H9 (cell line): ENCODE data around the gene ANKRD13B. TPM values are rescaled to one million over a fixed set of nuclear protein-coding genes. Genes with fewer than 3 reads are reported as not detected.

Experiments used
- DNase-seq: peaks from one replicate; pipeline ENCODE4 v3.0.0-alpha.2; 2017
- H2AFZ ChIP-seq: one replicate; pipeline ENCODE4 v1.6.1; 2013; ENCODE audit warnings: mild to moderate bottlenecking, low read length, control low read depth, moderate library complexity
- H2AK5ac ChIP-seq: 2 replicates; pipeline ENCODE4 v1.6.1; 2013; ENCODE audit warnings: low read length, control low read depth, mixed read lengths; ENCODE audit not compliant: insufficient read length
- H2BK120ac ChIP-seq: one replicate; pipeline ENCODE4 v1.6.1; 2013; ENCODE audit warnings: low read depth, mild to moderate bottlenecking, low read length, control low read depth, inconsistent platforms; ENCODE audit not compliant: poor library complexity, severe bottlenecking
- H2BK12ac ChIP-seq: 2 replicates; pipeline ENCODE4 v1.6.1; 2013; ENCODE audit warnings: low read length, control low read depth, mixed read lengths, low read depth; ENCODE audit not compliant: insufficient read length
- H2BK15ac ChIP-seq: 2 replicates; pipeline ENCODE4 v1.6.1; 2013; ENCODE audit warnings: low read depth, low read length, control low read depth
- H2BK20ac ChIP-seq: one replicate; pipeline ENCODE4 v1.6.1; 2013; ENCODE audit warnings: low read depth, mild to moderate bottlenecking, low read length, control low read depth, inconsistent platforms; ENCODE audit not compliant: poor library complexity, severe bottlenecking
- H2BK5ac ChIP-seq: 2 replicates; pipeline ENCODE4 v1.6.1; 2013; ENCODE audit warnings: low read length, control low read depth, mixed read lengths; ENCODE audit not compliant: insufficient read length
- H3K14ac ChIP-seq: 2 replicates; pipeline ENCODE4 v1.6.1; 2013; ENCODE audit warnings: low read length, control low read depth; ENCODE audit not compliant: insufficient read depth
- H3K18ac ChIP-seq: 2 replicates; pipeline ENCODE4 v1.6.1; 2013; ENCODE audit warnings: low read depth, mild to moderate bottlenecking, mixed read lengths, low read length, control low read depth; ENCODE audit not compliant: insufficient read length
- H3K23ac ChIP-seq: 2 replicates; pipeline ENCODE4 v1.6.1; 2013; ENCODE audit warnings: low read length, control low read depth, mixed read lengths, low read depth; ENCODE audit not compliant: insufficient read length
- H3K23me2 ChIP-seq: 2 replicates; pipeline ENCODE4 v1.6.1; 2013; ENCODE audit warnings: low read depth, mild to moderate bottlenecking, mixed read lengths, low read length, control low read depth; ENCODE audit not compliant: insufficient read length, poor library complexity, severe bottlenecking
- H3K27ac ChIP-seq: 2 replicates; pipeline ENCODE4 v1.5.1; 2013; ENCODE audit warnings: low read length, control low read depth, mixed read lengths, low read depth; ENCODE audit not compliant: insufficient read length
- H3K27me3 ChIP-seq: 2 replicates; pipeline ENCODE4 v1.6.1; 2013; ENCODE audit warnings: low read length, control low read depth, inconsistent platforms; ENCODE audit not compliant: insufficient read depth
- H3K4ac ChIP-seq: 2 replicates; pipeline ENCODE4 v1.6.1; 2013; ENCODE audit warnings: low read depth, mild to moderate bottlenecking, control low read depth, inconsistent platforms, low read length, moderate library complexity
- H3K4me1 ChIP-seq: 2 replicates; pipeline ENCODE4 v1.6.1; 2013; ENCODE audit warnings: low read length, control low read depth, inconsistent platforms; ENCODE audit not compliant: insufficient read depth
- H3K4me2 ChIP-seq: 2 replicates; pipeline ENCODE4 v1.6.1; 2013; ENCODE audit warnings: low read length, control low read depth, mixed read lengths; ENCODE audit not compliant: insufficient read length, insufficient read depth
- H3K56ac ChIP-seq: 2 replicates; pipeline ENCODE4 v1.6.1; 2013; ENCODE audit warnings: low read depth, mild to moderate bottlenecking, mixed read lengths, low read length, control low read depth; ENCODE audit not compliant: insufficient read length
- H3K79me1 ChIP-seq: 2 replicates; pipeline ENCODE4 v1.6.1; 2013; ENCODE audit warnings: low read depth, mild to moderate bottlenecking, moderate library complexity, low read length, control low read depth, inconsistent platforms; ENCODE audit not compliant: insufficient read depth, poor library complexity, severe bottlenecking
- H3K79me2 ChIP-seq: 2 replicates; pipeline ENCODE4 v1.6.1; 2013; ENCODE audit warnings: low read length, control low read depth, inconsistent platforms; ENCODE audit not compliant: insufficient read depth
- H3K9ac ChIP-seq: 2 replicates; pipeline ENCODE4 v1.6.1; 2013; ENCODE audit warnings: low read length, control low read depth, mixed read lengths; ENCODE audit not compliant: insufficient read length; ENCODE audit errors: extremely low read depth
- H3K9me3 ChIP-seq: one replicate; pipeline ENCODE4 v1.6.1; 2013; ENCODE audit warnings: low read depth, low read length, inconsistent platforms; ENCODE audit not compliant: control insufficient read depth
- H3T11ph ChIP-seq: one replicate; pipeline ENCODE4 v1.6.1; 2013; ENCODE audit warnings: mild to moderate bottlenecking, low read length, control low read depth, inconsistent platforms
- H4K20me1 ChIP-seq: one replicate; pipeline ENCODE4 v1.6.1; 2013; ENCODE audit not compliant: control insufficient read depth, insufficient read length, insufficient read depth
- H4K5ac ChIP-seq: 2 replicates; pipeline ENCODE4 v1.6.1; 2013; ENCODE audit warnings: low read depth, mild to moderate bottlenecking, mixed read lengths, low read length, control low read depth; ENCODE audit not compliant: insufficient read length
- H4K8ac ChIP-seq: replicated peaks from 2 replicates; pipeline ENCODE4 v1.6.1; 2013; ENCODE audit warnings: low read length, control low read depth, mixed read lengths, low read depth; ENCODE audit not compliant: insufficient read length
- H4K91ac ChIP-seq: 2 replicates; pipeline ENCODE4 v1.6.1; 2013; ENCODE audit warnings: low read depth, mild to moderate bottlenecking, moderate library complexity, mixed read lengths, low read length, control low read depth; ENCODE audit not compliant: insufficient read length
- H3K27ac Mint-ChIP-seq, 3 experiments: 2 replicates in 2 of 3; 3 replicates in 1 of 3; pipeline ENCODE4 v1.8.0; 2020 to 2021; ENCODE audit warnings: mixed read lengths in 3 of 3, mild to moderate bottlenecking in 1 of 3, moderate library complexity in 1 of 3
- H3K27me3 Mint-ChIP-seq: 2 replicates; pipeline ENCODE4 v1.8.0; 2021; ENCODE audit warnings: low read depth, mild to moderate bottlenecking, moderate library complexity, mixed read lengths
- H3K36me3 Mint-ChIP-seq, 3 experiments: 2 replicates in 2 of 3; 3 replicates in 1 of 3; pipeline ENCODE4 v1.8.0; 2020 to 2021; ENCODE audit warnings: low read depth in 3 of 3, mixed read lengths in 3 of 3; ENCODE audit not compliant: insufficient read depth in 1 of 3
- H3K4me1 Mint-ChIP-seq, 2 experiments: 2 replicates each; pipeline ENCODE4 v1.8.0; 2020; ENCODE audit warnings: mixed read lengths in 2 of 2
- H3K4me3 Mint-ChIP-seq, 2 experiments: 2 replicates in 1 of 2; 3 replicates in 1 of 2; pipeline ENCODE4 v1.8.0; 2020 to 2021; ENCODE audit warnings: mild to moderate bottlenecking in 2 of 2, mixed read lengths in 2 of 2, moderate library complexity in 1 of 2
- H3K9me3 Mint-ChIP-seq, 2 experiments: 2 replicates in 1 of 2; 3 replicates in 1 of 2; pipeline ENCODE4 v1.8.0; 2020; ENCODE audit warnings: mild to moderate bottlenecking in 2 of 2, mixed read lengths in 2 of 2, moderate library complexity in 1 of 2
- WGBS: extraction: QIAGEN DNeasy Blood & Tissue Kit; methylation state at CpG from one replicate; pipeline ENCODE4 v1.1.7; 2013; ENCODE audit warnings: missing lambda C conversion rate, low lambda C conversion rate, mixed read lengths; ENCODE audit not compliant: insufficient read length; ENCODE audit errors: extremely low coverage; 5-methylcytosine and 5-hydroxymethylcytosine counted together
- total RNA-seq: library from RNA; stranded (reverse); gene quantifications from 2 replicates; pipeline ENCODE4 v1.2.1, GENCODE V29; 2021
- TF ChIP-seq, protein P1 (sequence below): fragments of 200-600 bp; sonication (generic); conservative IDR thresholded peaks from 3 replicates; pipeline ENCODE4 v1.8.0; 2021; ENCODE audit warnings: antibody characterized with exemption, mild to moderate bottlenecking

Gene ANKRD13B
- total RNA-seq, 1 experiment from 2014 or later, result 24.2 TPM

DNA sequence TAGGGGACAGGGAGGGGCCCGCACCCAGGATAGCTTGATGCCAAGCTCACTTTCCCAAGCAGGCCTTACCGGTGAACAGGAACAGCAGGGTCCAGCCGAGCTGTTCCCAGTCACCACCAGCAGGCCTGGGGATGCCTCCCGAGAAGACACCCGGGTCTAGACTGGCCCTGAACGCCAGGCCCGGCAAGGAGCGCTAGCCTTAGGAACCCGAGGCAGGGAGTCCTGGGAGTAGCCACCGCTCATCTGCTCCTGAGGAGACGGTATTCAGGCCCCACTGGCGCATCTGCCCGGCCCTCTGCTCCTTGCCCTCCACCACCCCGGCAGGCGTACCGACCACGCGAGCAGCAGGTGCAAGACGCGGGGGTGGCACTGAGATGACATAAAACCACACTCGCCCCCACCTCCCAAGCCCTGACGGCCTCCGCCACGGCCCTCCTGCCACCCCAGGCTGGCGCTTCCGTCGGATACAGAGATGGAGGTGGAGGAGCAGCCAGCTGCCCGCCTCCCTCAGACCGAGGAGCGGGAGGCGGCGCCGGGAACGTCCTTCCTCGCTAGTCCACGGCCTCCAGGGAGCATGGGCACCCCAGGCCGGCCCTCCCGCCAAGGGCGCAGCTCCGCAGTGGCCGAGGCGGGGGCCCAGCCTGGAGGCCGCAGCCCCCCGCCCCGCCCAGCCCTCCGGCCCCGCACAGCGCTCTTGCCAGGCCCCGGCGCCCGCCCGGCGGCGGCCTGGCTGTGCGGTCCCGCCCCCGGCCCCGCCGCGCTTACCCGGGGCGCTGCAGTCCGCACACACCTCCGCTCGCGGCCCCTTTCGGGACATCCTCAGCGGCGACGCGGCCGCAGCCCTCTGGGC lies 4.1 kb upstream of the ANKRD13B start:
- H2BK5ac ChIP-seq, result no peak overlapping the region
- no peak overlapping the region for H4K91ac ChIP-seq
- no CpG with 5 or more reads among the region's 72 CpGs for WGBS
- H4K5ac ChIP-seq, result no peak overlapping the region
- H3K9ac ChIP-seq, result peak overlapping the region; percentile 0
- peak overlapping the region; percentile 78 to 87 for H3K4me3 Mint-ChIP-seq
- peaks cover 4% of the 10 kb centered on the region for H3K79me1 ChIP-seq
- DNase-seq, result no peak
- no peak overlapping the region for H3K18ac ChIP-seq
- no peaks in the 10 kb centered on the region for H3K9me3 Mint-ChIP-seq
- H3K4me1 Mint-ChIP-seq, result peaks cover 52 to 66% of the 10 kb centered on the region in 2 experiments
- H3K23me2 ChIP-seq, result peaks cover 35% of the 10 kb centered on the region
- no peak overlapping the region for H2BK20ac ChIP-seq
- H4K8ac ChIP-seq, result no peak overlapping the region
- H2AFZ ChIP-seq, result no peak overlapping the region
- H3K79me2 ChIP-seq, result peaks cover 23% of the 10 kb centered on the region; the same call in 1 of the 2 replicates
- H3K27me3 Mint-ChIP-seq, result peaks cover 3% of the 10 kb centered on the region; the same call in 1 of the 2 replicates
- H3K9me3 ChIP-seq, result no peaks in the 10 kb centered on the region
- peaks cover 15% of the 10 kb centered on the region; the same call in 1 of the 2 replicates for H3K4me1 ChIP-seq
- no peaks in the 10 kb centered on the region for H4K20me1 ChIP-seq
- no peak overlapping the region for H3K27ac Mint-ChIP-seq
- H2BK12ac ChIP-seq, result no peak overlapping the region
- no peak overlapping the region for H3K4ac ChIP-seq
- no peak overlapping the region for H2BK120ac ChIP-seq
- H3K4me2 ChIP-seq, result peak overlapping the region; percentile 76
- H3K27ac ChIP-seq, result no peak overlapping the region
- no peak overlapping the region for H3K23ac ChIP-seq
- no peak overlapping the region for H3K14ac ChIP-seq
- no peak overlapping the region for H2BK15ac ChIP-seq
- TF ChIP-seq, protein P1, sequence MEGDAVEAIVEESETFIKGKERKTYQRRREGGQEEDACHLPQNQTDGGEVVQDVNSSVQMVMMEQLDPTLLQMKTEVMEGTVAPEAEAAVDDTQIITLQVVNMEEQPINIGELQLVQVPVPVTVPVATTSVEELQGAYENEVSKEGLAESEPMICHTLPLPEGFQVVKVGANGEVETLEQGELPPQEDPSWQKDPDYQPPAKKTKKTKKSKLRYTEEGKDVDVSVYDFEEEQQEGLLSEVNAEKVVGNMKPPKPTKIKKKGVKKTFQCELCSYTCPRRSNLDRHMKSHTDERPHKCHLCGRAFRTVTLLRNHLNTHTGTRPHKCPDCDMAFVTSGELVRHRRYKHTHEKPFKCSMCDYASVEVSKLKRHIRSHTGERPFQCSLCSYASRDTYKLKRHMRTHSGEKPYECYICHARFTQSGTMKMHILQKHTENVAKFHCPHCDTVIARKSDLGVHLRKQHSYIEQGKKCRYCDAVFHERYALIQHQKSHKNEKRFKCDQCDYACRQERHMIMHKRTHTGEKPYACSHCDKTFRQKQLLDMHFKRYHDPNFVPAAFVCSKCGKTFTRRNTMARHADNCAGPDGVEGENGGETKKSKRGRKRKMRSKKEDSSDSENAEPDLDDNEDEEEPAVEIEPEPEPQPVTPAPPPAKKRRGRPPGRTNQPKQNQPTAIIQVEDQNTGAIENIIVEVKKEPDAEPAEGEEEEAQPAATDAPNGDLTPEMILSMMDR, result no peak
- H2AK5ac ChIP-seq, result no peak overlapping the region
- H3K56ac ChIP-seq, result no peak overlapping the region
- no peaks in the 10 kb centered on the region for H3K27me3 ChIP-seq
- H3K36me3 Mint-ChIP-seq, result peaks cover under 1 to 2% (median 2%) of the 10 kb centered on the region in 3 experiments; a peak in 4 of 7 replicates
- no peak overlapping the region for H3T11ph ChIP-seq
